HG02571 (cell line): ENCODE results near the gene UQCR11.

Experiments used
- ATAC-seq: cut with Tn5 transposase; IDR thresholded peaks from one replicate; pipeline ENCODE4 v1.9.1; 2021; ENCODE audit warnings: mild to moderate bottlenecking, moderate library complexity; ENCODE audit not compliant: unreplicated experiment

Gene UQCR11

DNA sequence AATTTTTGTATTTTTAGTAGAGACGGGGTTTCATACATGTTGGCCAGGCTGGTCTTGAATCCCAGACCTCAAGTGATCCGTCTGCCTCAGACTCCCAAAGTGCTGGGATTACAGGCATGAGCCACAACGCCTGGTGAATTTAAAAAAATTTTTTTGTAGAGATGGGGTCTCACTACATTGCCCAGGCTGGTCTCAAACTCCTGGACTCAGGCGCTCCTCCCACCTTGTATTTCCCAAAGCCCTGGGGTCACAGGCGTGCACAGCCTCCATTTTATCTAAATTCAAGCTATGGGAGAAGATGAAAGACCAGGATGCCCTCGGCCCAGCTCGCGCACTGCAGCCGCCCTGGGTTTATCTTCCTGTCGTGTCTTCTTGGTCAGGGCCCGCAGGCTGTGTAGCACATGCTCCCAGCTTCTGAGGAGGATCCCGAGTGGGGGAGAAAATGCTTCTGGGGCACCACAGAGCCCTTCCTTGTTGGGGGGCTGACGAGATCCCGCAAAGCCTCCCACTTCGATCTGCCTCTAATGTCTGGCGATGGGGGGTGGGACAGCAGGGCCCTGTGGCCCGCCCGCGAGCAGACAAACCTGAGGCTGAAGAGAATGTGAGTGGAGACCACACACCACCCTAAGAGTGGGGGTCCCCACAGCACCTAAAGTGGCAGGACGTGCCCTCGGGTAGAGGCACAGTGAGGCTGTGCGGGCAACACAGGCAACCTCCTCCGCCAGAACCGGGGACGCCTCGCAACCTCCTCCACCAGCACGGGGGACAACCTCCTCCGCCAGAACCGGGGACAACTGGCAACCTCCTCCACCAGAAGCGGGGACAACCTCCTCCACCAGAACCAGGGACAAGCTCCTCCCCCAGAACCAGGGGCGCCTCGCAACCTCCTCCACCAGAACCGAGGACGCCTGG is 31.3 kb upstream of the UQCR11 start:
- no peak for ATAC-seq

DNA sequence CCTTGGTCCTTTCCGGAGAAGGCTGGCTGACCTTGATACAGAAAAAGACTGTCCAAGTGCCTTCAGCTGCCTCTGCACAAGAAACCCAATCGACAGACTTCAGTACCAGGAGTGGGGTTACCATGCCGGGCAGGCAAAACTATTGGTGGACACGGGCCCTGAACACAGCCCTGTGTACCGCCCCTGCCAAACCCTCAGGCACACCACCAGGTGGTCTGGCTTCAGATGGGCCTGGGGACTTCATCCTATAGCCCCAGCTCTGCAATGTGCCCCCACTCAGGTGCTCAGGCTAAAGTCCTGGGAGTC is 29.6 kb upstream of the UQCR11 start:
- ATAC-seq, result no peak

GRCh38 chr19:1634242-1634937 is 29.1 kb upstream of the UQCR11 start:
- no peak for ATAC-seq

DNA sequence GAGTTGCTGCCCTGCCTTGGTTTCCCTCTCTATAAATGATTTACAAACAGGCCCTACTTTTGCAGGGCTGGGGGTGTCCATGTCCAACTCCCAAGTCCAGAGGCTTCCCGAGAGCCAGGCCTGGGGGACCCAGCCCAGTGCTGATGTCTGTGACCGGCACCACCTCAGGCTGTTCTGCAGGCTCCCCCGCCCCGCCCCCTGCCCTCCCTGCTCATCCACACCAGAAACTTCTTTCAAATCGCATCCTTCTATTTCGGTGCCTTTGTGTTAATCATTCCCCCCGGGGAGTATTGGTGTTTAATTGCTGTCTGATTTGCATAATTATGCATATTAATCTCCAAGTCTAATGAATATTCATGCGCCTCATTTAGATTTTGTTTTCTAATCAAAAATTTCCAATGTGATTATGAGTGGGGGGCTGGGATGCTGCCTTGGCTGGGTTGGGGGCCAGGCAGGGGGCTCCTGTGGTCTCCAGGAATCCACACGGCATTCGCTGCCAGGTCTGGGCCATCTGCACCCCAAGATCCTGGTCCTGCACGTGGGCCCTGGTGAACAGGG is 28.1 kb upstream of the UQCR11 start:
- no peak for ATAC-seq

- no peak for ATAC-seq
Measured at GRCh38 chr19:1632462-1633268, 27.4 kb upstream of the UQCR11 start.

- no peak for ATAC-seq
Measured at GRCh38 chr19:1631557-1632100, 26.4 kb upstream of the UQCR11 start.

GRCh38 chr19:1630811-1631210 is 25.5 kb upstream of the UQCR11 start:
- no peak for ATAC-seq

GRCh38 chr19:1630012-1630411 is 24.8 kb upstream of the UQCR11 start:
- ATAC-seq, result no peak

DNA sequence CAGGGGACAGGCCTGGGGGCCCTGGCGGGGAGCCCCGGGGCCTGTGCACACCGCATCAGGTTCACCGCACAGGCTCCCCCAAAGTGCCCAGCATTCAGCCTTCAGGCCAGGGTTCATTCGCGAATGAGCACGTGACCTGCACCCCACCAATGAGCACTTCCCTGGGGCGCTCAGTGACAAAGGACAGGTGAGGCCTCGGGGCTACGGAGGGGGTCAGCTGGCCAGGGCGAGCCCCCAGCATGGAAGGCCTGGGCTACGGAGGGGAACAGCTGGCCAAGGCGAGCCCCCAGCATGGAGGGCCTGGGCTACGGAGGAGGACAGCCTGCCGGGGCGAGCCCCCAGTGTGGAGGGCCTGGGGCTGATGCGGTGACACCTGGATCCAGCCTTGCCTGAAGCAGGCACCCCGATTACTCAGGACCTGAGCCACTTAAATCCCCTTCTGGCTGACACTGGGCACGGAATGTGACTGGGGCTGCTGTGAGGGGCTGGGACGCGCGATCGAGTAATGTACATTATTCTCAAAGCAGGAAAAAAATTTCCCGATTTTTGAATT is 24.1 kb upstream of the UQCR11 start:
- ATAC-seq, result no peak

GRCh38 chr19:1627194-1627593 is 21.9 kb upstream of the UQCR11 start:
- no peak for ATAC-seq

DNA sequence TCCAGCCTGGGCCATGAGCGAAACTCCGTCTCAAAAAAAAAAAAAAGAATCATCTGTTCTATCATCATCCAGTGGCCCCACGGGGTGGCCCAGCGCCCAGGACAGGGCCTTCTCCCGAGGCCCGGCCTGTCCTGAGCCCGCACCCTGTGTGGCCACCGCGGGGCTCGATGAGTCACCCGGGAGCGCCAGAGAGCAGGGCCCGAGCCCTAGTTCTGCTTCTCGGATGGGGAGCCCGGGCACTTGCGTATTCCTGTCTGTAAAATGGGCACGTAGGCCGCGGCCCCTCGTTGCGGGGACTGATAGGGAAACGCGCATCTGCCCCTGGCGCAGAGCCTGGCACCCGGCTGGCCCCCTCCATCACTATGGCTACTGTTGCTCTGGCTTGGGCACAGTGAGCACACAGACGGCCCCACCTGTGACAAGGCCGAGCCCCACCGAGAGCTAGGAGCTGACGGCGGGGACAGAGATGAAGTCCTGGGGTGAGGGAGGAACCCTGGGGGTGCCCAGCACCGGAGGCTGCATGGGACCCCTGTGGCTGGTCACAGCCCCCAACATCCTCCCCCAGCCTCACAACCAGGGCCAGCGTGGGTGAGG is 21.3 kb upstream of the UQCR11 start:
- no peak for ATAC-seq

- no peak for ATAC-seq
Measured at GRCh38 chr19:1624458-1624857, 19.2 kb upstream of the UQCR11 start.

DNA sequence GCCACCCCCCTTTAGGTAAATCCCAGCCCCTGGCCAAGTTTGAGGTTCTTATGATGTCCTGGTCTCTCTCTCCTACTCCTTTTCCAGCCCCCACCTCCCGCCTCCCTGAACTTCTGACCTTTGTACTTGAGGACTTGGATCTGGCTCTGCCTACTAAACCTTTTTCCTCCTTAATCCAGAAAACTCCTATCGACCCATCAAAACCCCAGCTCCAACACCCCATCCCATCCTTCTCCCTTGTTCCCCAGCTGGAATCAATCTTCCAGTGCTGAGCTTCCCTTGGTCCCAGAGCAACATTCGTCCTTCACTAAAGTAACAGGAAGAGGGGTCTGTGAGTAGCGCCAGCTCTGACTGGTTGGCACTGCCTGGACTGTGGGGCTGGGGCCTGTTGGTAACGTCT is 17.3 kb upstream of the UQCR11 start:
- ATAC-seq, result no peak

GRCh38 chr19:1622007-1622406 is 16.7 kb upstream of the UQCR11 start:
- no peak for ATAC-seq

GRCh38 chr19:1621574-1621973 is 16.3 kb upstream of the UQCR11 start:
- no peak for ATAC-seq

GRCh38 chr19:1621021-1621420 is 15.8 kb upstream of the UQCR11 start:
- ATAC-seq, result no peak

GRCh38 chr19:1620502-1620901 is 15.2 kb upstream of the UQCR11 start:
- ATAC-seq, result no peak

GRCh38 chr19:1619703-1620102 is 14.4 kb upstream of the UQCR11 start:
- ATAC-seq, result no peak

DNA sequence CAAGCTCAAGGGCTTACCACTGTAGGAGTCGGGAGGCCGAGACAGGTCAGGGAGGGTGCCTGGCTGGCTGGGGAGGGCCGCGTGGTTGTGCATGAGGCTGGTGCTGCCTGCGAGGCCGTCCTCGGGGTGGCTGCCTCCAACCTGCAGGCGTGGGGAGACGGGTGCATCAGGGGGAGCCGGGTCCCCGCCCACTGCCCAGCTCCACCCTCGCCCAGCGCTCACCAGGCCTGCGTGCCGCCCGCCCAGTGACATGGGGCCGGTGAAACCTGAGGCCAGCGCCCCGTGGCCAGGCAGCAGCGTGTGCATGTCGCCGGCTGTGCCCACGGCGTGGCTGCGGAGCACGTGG is 13.8 kb upstream of the UQCR11 start:
- no peak for ATAC-seq
